Activated T-helper 1 cell treated with anti-CD3 and anti-CD28 coated beads, Interleukin-2, amount 50 U/mL, for 16 hours (primary cell): ENCODE data around the gene SRSF3.
"Not testable (repeated sequence)": the region's sequence is repeated elsewhere in the genome, so short reads cannot be mapped to it uniquely, and the experiment has no call there.

ENCODE experiments used
- DNase-seq, 2 donors: peaks; one replicate each; pipeline ENCODE4 v3.0.0-alpha.2; 2020; ENCODE audit warnings: low read depth in 1 of 2, low spot score in 1 of 2

Gene SRSF3

GRCh38 chr6:36594029-36594815 is at the start of gene SRSF3:
SRSF3 (plus strand) TSS chr6:36594362; CDS start chr6:36596763, 2,401 bp downstream.
- DNase-seq: peak; percentile 81 to 92

GRCh38 chr6:36545767-36546307 is 48.3 kb upstream of the SRSF3 start:
- DNase-seq: no peak

- no peak for DNase-seq
Measured at GRCh38 chr6:36546308-36546919, 47.7 kb upstream of the SRSF3 start.

- peak; percentile 86 to 93 for DNase-seq
Measured at GRCh38 chr6:36546920-36547645, 47.1 kb upstream of the SRSF3 start, which contains the start of gene STK38. STK38 (minus strand) TSS chr6:36547479; CDS start chr6:36540202, 7,277 bp downstream.

- DNase-seq: no peak
Measured at GRCh38 chr6:36547646-36548400, 46.3 kb upstream of the SRSF3 start.

GRCh38 chr6:36548401-36548743 is 45.8 kb upstream of the SRSF3 start:
- no peak for DNase-seq

GRCh38 chr6:36550473-36551000 is 43.6 kb upstream of the SRSF3 start:
- no peak for DNase-seq

- no peak for DNase-seq
Measured at GRCh38 chr6:36555750-36556252, 38.4 kb upstream of the SRSF3 start.

- no peak for DNase-seq
Measured at GRCh38 chr6:36556281-36556680, 37.9 kb upstream of the SRSF3 start.

- no peak for DNase-seq
Measured at GRCh38 chr6:36559011-36559793, 35.0 kb upstream of the SRSF3 start.

- no peak for DNase-seq
Measured at GRCh38 chr6:36560822-36561221, 33.3 kb upstream of the SRSF3 start.

GRCh38 chr6:36563237-36563927 is 30.8 kb upstream of the SRSF3 start:
- DNase-seq: no peak

GRCh38 chr6:36563928-36564284 is 30.3 kb upstream of the SRSF3 start:
- DNase-seq: no peak

GRCh38 chr6:36566418-36566905 is 27.7 kb upstream of the SRSF3 start:
- DNase-seq: no peak

- DNase-seq: no peak
Measured at GRCh38 chr6:36570264-36570663, 23.9 kb upstream of the SRSF3 start.

- no peak for DNase-seq
Measured at GRCh38 chr6:36571122-36572043, 22.8 kb upstream of the SRSF3 start.

GRCh38 chr6:36572353-36573311 is 21.5 kb upstream of the SRSF3 start:
- not testable (repeated sequence) for DNase-seq
